ENCODE measurements around the gene GNAQ.

DNA sequence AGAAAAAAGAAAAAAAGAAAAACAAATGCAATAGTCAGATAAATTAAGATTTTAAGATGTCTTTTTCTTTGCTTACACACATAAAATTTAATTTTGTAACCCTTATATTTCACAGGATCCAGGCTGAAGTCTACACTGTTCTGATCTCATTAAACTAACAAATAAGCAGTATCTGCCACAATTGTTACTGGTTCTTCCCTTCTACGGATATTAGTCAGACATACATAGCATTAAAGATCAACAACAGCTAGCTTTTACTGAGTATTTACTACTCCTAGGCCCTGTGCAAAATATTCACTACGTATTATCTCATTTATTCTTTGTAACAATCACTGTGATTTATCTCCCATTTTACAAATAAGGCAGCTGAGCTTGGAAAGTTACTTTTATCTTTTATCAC, 34.9 kb downstream of the GNAQ start:
- TF ChIP-seq POLR2A (IDR thresholded peaks at IDR 0.05), result no peak
- TF ChIP-seq, protein P1, sequence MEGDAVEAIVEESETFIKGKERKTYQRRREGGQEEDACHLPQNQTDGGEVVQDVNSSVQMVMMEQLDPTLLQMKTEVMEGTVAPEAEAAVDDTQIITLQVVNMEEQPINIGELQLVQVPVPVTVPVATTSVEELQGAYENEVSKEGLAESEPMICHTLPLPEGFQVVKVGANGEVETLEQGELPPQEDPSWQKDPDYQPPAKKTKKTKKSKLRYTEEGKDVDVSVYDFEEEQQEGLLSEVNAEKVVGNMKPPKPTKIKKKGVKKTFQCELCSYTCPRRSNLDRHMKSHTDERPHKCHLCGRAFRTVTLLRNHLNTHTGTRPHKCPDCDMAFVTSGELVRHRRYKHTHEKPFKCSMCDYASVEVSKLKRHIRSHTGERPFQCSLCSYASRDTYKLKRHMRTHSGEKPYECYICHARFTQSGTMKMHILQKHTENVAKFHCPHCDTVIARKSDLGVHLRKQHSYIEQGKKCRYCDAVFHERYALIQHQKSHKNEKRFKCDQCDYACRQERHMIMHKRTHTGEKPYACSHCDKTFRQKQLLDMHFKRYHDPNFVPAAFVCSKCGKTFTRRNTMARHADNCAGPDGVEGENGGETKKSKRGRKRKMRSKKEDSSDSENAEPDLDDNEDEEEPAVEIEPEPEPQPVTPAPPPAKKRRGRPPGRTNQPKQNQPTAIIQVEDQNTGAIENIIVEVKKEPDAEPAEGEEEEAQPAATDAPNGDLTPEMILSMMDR (IDR thresholded peaks at IDR 0.05), result no peak

All from body of pancreas (tissue), 4 donors.